ENCODE measurements around the gene NLE1.
"Not testable (repeated sequence)": the region's sequence is repeated elsewhere in the genome, so short reads cannot be mapped to it uniquely, and the experiment has no call there.

NLE1 gene

GRCh38 chr17:35129154-35129972 is 12.7 kb downstream of the NLE1 start:
- DNase-seq (ENCODE audit: low read depth in 3 of 3, low spot score in 1 of 3): no peak

GRCh38 chr17:35127751-35128514 is 14.2 kb downstream of the NLE1 start:
- no peak for DNase-seq (ENCODE audit: low read depth in 3 of 3, low spot score in 1 of 3)

GRCh38 chr17:35121315-35121714 is 20.8 kb downstream of the NLE1 start, which contains the start of gene FNDC8:
Gene FNDC8, plus strand, starts transcription at chr17:35121615. Its CDS starts 79 bp downstream, at chr17:35121694.
- no peak for DNase-seq (ENCODE audit: low read depth in 3 of 3, low spot score in 1 of 3)

DNA sequence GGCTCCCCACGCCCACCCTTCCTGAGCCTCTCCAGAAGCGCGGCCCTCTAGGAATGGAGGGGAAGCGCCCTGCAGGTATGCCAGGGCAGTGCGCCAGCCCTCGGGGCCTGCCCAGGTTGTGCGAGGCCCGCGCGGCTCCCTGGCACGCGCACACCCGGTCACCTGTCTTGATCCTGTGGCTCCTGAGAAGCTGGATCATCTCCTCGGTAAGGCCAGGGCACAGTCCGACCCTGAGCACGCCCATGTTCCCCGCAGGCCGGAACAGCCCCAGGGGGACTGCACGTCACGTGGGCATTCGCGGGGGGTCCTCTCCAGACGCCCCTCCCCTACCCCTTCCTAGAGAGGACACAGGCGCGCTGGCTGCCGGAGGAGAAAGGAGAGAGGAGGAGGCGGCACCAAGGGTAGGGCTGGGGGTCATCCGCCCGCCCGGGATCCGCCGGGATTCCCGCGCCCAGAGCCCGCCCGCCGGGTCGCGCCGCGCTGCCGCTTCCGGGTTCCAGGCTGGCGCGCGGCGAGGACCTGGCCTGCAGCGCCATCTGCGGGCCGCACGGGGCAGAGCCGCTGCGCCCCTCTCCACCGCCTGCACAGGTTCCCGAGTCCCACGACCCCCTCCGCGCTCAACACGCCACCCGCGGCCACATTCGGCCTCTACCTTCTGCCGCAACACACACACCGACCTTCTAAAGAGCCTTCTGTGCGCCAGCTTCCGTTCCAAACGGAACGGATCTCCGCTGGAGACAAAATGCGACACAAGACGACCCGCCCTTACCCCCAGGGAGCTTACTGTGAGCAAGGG is 22.5 kb downstream of the NLE1 start, which contains the start of gene RAD51D:
TSS of gene RAD51D (minus strand) at position 491 of the 796 bp plus-strand sequence. CDS start at position 244, 247 bp downstream.
- DNase-seq (ENCODE audit: low read depth in 3 of 3, low spot score in 1 of 3): peak in 2 of 3 donors; percentile 67 to 75

GRCh38 chr17:35117984-35118383 is 24.1 kb downstream of the NLE1 start:
- DNase-seq (ENCODE audit: low read depth in 3 of 3, low spot score in 1 of 3): no peak

DNA sequence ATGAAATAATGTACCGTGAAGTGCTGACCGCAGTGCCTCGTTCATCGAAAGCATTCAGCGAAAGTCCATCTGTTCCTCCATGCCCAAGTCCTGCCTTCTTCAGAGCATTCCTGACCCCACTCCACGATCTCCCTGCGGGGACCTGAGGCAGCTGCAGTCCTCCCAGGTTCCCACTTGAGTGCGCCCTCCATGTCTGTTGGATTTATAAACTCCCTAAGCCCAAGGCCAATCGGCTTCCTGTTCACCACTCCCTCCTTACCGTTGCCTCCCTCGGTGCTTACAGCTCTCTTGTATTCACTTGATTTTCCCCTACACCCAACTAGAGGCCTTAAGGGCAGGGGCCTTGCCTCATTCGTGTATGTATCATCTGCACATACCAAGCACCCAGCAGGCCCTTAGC is 25.3 kb downstream of the NLE1 start:
- DNase-seq (ENCODE audit: low read depth in 3 of 3, low spot score in 1 of 3): no peak

DNA sequence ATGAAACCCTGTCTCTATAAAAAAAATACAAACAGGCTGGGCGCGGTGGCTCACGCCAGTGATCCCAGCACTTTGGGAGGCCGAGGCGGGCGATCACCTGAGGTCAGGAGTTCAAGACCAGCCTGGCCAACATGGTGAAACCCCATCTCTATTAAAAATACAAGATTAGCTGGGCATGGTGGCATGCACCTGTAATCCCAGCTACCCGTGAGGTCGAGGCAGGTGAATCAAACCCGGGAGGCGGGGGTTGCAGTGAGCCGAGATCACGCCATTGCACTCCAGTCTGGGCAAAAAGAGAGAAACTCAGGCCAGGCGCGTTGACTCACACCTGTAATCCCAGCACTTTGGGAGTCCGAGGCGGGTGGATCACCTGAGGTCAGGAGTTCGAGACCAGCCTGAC is 31.3 kb downstream of the NLE1 start:
- not testable (repeated sequence) for DNase-seq (ENCODE audit: low read depth in 3 of 3, low spot score in 1 of 3)

GRCh38 chr17:35104844-35105450 is 37.2 kb downstream of the NLE1 start:
- DNase-seq (ENCODE audit: low read depth in 3 of 3, low spot score in 1 of 3): no peak

DNA sequence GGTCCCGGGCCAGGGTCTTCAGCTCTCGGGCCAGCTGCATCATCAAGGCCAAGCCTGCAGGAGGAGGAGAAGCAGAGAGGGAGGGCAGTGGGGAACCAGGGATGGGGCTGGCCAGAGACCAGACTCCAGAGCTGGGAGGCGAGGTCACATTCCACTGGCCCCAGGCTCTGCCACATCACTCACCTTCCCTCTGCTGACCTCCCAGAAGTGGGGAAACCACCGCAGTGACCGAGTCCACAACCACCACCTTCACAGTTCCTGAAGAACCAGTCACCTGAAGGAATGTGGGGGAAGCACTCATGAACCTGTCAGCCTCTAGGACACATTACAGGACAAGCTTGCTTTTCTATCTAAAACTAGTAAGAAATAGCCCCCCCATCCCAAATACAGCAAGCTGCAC is 38.8 kb downstream of the NLE1 start:
- DNase-seq (ENCODE audit: low read depth in 3 of 3, low spot score in 1 of 3): no peak

GRCh38 chr17:35101725-35102124 is 40.4 kb downstream of the NLE1 start:
- DNase-seq (ENCODE audit: low read depth in 3 of 3, low spot score in 1 of 3): no peak

- no peak for DNase-seq (ENCODE audit: low read depth in 3 of 3, low spot score in 1 of 3)
These were observed 41.1 kb downstream of the NLE1 start for GRCh38 chr17:35101036-35101435.

- DNase-seq (ENCODE audit: low read depth in 3 of 3, low spot score in 1 of 3): no peak
These were observed 42.2 kb downstream of the NLE1 start for GRCh38 chr17:35099908-35100307.

GRCh38 chr17:35097776-35098175 is 44.3 kb downstream of the NLE1 start:
- no peak for DNase-seq (ENCODE audit: low read depth in 3 of 3, low spot score in 1 of 3)

- no peak for DNase-seq (ENCODE audit: low read depth in 3 of 3, low spot score in 1 of 3)
These were observed 46.4 kb downstream of the NLE1 start for GRCh38 chr17:35095741-35096140.

- DNase-seq (ENCODE audit: low read depth in 3 of 3, low spot score in 1 of 3): no peak
These were observed 47.2 kb downstream of the NLE1 start for GRCh38 chr17:35094902-35095301.

GRCh38 chr17:35090707-35091106 is 51.4 kb downstream of the NLE1 start:
- DNase-seq (ENCODE audit: low read depth in 3 of 3, low spot score in 1 of 3): not testable (repeated sequence)

- peak; percentile 6 to 22 (median 13) for DNase-seq (ENCODE audit: low read depth in 3 of 3, low spot score in 1 of 3)
These were observed 52.4 kb downstream of the NLE1 start for GRCh38 chr17:35089586-35090296.

GRCh38 chr17:35088881-35089585 is 53.1 kb downstream of the NLE1 start:
- DNase-seq (ENCODE audit: low read depth in 3 of 3, low spot score in 1 of 3): peak; percentile 79 to 91 (median 86)

- no peak for DNase-seq (ENCODE audit: low read depth in 3 of 3, low spot score in 1 of 3)
These were observed 53.7 kb downstream of the NLE1 start for GRCh38 chr17:35088356-35088880.

Data from stimulated activated CD4-positive, alpha-beta T cell treated with anti-CD3 and anti-CD28 coated beads, TNF-alpha, amount 100 ng/mL, for 1 hour (primary cell).